GM12878 (cell line): ENCODE results near the gene EPM2AIP1. TPM values are rescaled to one million over a fixed set of nuclear protein-coding genes. Genes with fewer than 3 reads are reported as not detected.

Experiments
- ATAC-seq: fragments of 200-7000 bp; cut with Tn5 transposase; 3 replicates; pipeline ENCODE4 v1.9.1; 2020; ENCODE audit warnings: mild to moderate bottlenecking, moderate library complexity
- BruUV-seq: library from RNA; stranded (reverse); fragments of 400-500 nt; replicated peaks from 2 replicates; lab custom pipeline; 2021; lab: Mats Ljungman, UMichigan
- CTCF ChIA-PET: fragments of 300-600 bp; sonication (Branson Sonifier 250); formaldehyde crosslinking; extraction: SDS; loops from one replicate; lab custom pipeline; 2021; ENCODE audit warnings: inconsistent platforms; lab: Yijun Ruan, JAX
- POLR2A ChIA-PET: fragments of 350-600 bp; formaldehyde crosslinking; extraction: SDS; loops from one replicate; lab custom pipeline; 2021; ENCODE audit warnings: inconsistent platforms; lab: Charles Lee
- RAD21 ChIA-PET: fragments of 300-600 bp; sonication (Branson Sonifier 250); formaldehyde crosslinking; loops from one replicate; lab custom pipeline; 2023; ENCODE audit warnings: antibody characterized with exemption; ENCODE audit not compliant: unreplicated experiment; lab: Charles Lee
- SMC1A ChIA-PET: fragments of 300-600 bp; sonication (Branson Sonifier 250); formaldehyde crosslinking; loops from one replicate; lab custom pipeline; 2023; ENCODE audit not compliant: unreplicated experiment, uncharacterized antibody; lab: Charles Lee
- DNase-seq: peaks from one replicate; pipeline ENCODE4 v3.0.0-alpha.2; 2011; ENCODE audit warnings: low read depth, low spot score
- FAIRE-seq: peaks from 3 replicates; lab custom pipeline; 2011; peaks lifted over from hg19 to GRCh38; lab: Jason Lieb, UNC
- H2AFZ ChIP-seq: 2 replicates; pipeline ENCODE4 v1.6.0; 2011; ENCODE audit warnings: low read depth, low read length, control low read depth; ENCODE audit not compliant: control insufficient read depth
- H3K27ac ChIP-seq: 2 replicates; pipeline ENCODE4 v1.5.1; 2011; ENCODE audit warnings: control low read depth; ENCODE audit not compliant: control insufficient read depth, insufficient read depth
- H3K27me3 ChIP-seq, 2 experiments: replicated peaks in 1 of 2; 2 replicates each; pipeline versions ENCODE4 v1.6.0 to v1.6.1; 2011; ENCODE audit warnings: low read length in 1 of 2; ENCODE audit not compliant: control insufficient read depth in 2 of 2, insufficient read depth in 2 of 2
- H3K36me3 ChIP-seq, 2 experiments: 2 replicates each; pipeline ENCODE4 v1.5.1; 2011; ENCODE audit warnings: low read length in 1 of 2; ENCODE audit not compliant: control insufficient read depth in 2 of 2, insufficient read depth in 2 of 2
- H3K4me1 ChIP-seq: 2 replicates; pipeline ENCODE4 v1.6.1; 2011; ENCODE audit warnings: mild to moderate bottlenecking, low read length, moderate library complexity, mixed read lengths; ENCODE audit not compliant: control insufficient read depth, insufficient read depth
- H3K4me2 ChIP-seq: 2 replicates; pipeline ENCODE4 v1.6.0; 2011; ENCODE audit warnings: control low read depth; ENCODE audit not compliant: control insufficient read depth, insufficient read depth
- H3K4me3 ChIP-seq: fragments of 200-600 bp; sonication (generic); 2 replicates; pipeline ENCODE4 v1.5.1; 2016
- H3K79me2 ChIP-seq: 2 replicates; pipeline ENCODE4 v1.6.0; 2011; ENCODE audit warnings: low read length; ENCODE audit not compliant: control insufficient read depth, insufficient read depth
- H3K9ac ChIP-seq: 2 replicates; pipeline ENCODE4 v1.8.0; 2011; ENCODE audit warnings: low read length, control low read depth, mixed read lengths; ENCODE audit not compliant: control insufficient read depth, insufficient read depth
- H3K9me3 ChIP-seq: replicated peaks from 3 replicates; pipeline ENCODE4 v1.5.1; 2011; ENCODE audit warnings: mild to moderate bottlenecking, low read length; ENCODE audit not compliant: control insufficient read depth, insufficient read depth
- H4K20me1 ChIP-seq: 2 replicates; pipeline ENCODE4 v1.6.0; 2011; ENCODE audit not compliant: control insufficient read depth, insufficient read depth
- ATF2 ChIP-seq: IDR thresholded peaks from 2 replicates; pipeline ENCODE4 v1.6.1; 2012; ENCODE audit warnings: low read length, inconsistent platforms
- BCL11A ChIP-seq: IDR thresholded peaks from 2 replicates; pipeline ENCODE4 v1.6.1; 2011; ENCODE audit warnings: low read depth, low read length
- HDAC2 ChIP-seq: fragments of 200-600 bp; sonication (generic); IDR thresholded peaks from 2 replicates; pipeline ENCODE4 v1.6.1; 2017
- LARP7 ChIP-seq: fragments of 450-650 bp; IDR thresholded peaks from 2 replicates; pipeline ENCODE4 v1.6.1; 2017; ENCODE audit warnings: mild to moderate bottlenecking
- RFX5 ChIP-seq: IDR thresholded peaks from 2 replicates; pipeline ENCODE4 v1.6.1; 2011; ENCODE audit warnings: low read depth, low read length, improper control_type of control experiment
- SMARCA5 ChIP-seq: fragments of 450-650 bp; IDR thresholded peaks from 2 replicates; pipeline ENCODE4 v1.6.1; 2017; ENCODE audit warnings: mild to moderate bottlenecking
- TARDBP ChIP-seq: IDR thresholded peaks from 2 replicates; pipeline ENCODE4 v1.6.1; 2016; ENCODE audit warnings: borderline replicate concordance
- ZNF274 ChIP-seq: IDR thresholded peaks from one replicate; pipeline ENCODE4 v1.8.0; 2011; ENCODE audit not compliant: insufficient read length, insufficient read depth
- ZSCAN29 ChIP-seq: fragments of 450-650 bp; IDR thresholded peaks from 2 replicates; pipeline ENCODE4 v1.6.1; 2017; ENCODE audit warnings: mild to moderate bottlenecking, moderate library complexity
- WGBS: methylation state at CpG from one replicate; pipeline ENCODE4 v1.1.6; 2016; ENCODE audit warnings: low lambda C conversion rate; ENCODE audit not compliant: insufficient replicate concordance, insufficient coverage; ENCODE audit errors: missing lambda C conversion rate; 5-methylcytosine and 5-hydroxymethylcytosine counted together
- in situ Hi-C: fragments of 300-500 bp; cut with MboI; formaldehyde crosslinking; loops from 9 replicates; pipeline ENCODE4 v1.14.3; 2018; ENCODE audit warnings: mixed read lengths
- intact Hi-C: fragments of 100-400 bp; cut with micrococcal nuclease; formaldehyde crosslinking; loops from one replicate; pipeline ENCODE4 v1.14.2; 2022; ENCODE audit not compliant: unreplicated experiment
- polyA plus RNA-seq, 11 experiments: library from polyadenylated mRNA; depleted of rRNA in 4 of 11; unstranded in 6 of 11; stranded (reverse) in 5 of 11; fragments of >200 nt; fragmentation: Nextera tagmentation in 4 of 11; fragmentation: Illumina TruSeq in 1 of 11; extraction: Ambion mirVana in 4 of 11; extraction: Trizol in 1 of 11; gene quantifications; 1 replicate in 1 of 11; 2 replicates in 10 of 11; pipeline versions ENCODE4 v1.2.1 to v1.2.3, GENCODE V29; 2011 to 2016; ENCODE audit warnings: inconsistent platforms in 2 of 11, missing spikeins in 2 of 11, low read depth in 1 of 11
- total RNA-seq, 4 experiments: library from RNA; depleted of rRNA in 3 of 4; stranded (reverse); fragments of >200 nt in 3 of 4; fragmentation: Illumina TruSeq in 1 of 4; extraction: Trizol in 1 of 4; gene quantifications; 2 replicates each; pipeline versions ENCODE4 v1.2.1 to v1.2.3, GENCODE V29; 2013 to 2021
- TF ChIP-seq, protein P1 (sequence below): fragments of 450-650 bp; IDR thresholded peaks from 2 replicates; pipeline ENCODE4 v1.6.1; 2017; ENCODE audit warnings: mild to moderate bottlenecking, moderate library complexity
- TF ChIP-seq, protein P2 (sequence below): fragments of 450-650 bp; IDR thresholded peaks from 2 replicates; pipeline ENCODE4 v1.6.1; 2017; ENCODE audit warnings: mild to moderate bottlenecking, low read depth, inconsistent platforms; ENCODE audit not compliant: poor library complexity, severe bottlenecking

Gene EPM2AIP1
- total and polyA plus RNA-seq, 10 of the 15 experiments (the other 5 are each of a cell fraction or from before 2014, with no cell fraction given): 5.5 to 31.9 (median 21.8) TPM

DNA sequence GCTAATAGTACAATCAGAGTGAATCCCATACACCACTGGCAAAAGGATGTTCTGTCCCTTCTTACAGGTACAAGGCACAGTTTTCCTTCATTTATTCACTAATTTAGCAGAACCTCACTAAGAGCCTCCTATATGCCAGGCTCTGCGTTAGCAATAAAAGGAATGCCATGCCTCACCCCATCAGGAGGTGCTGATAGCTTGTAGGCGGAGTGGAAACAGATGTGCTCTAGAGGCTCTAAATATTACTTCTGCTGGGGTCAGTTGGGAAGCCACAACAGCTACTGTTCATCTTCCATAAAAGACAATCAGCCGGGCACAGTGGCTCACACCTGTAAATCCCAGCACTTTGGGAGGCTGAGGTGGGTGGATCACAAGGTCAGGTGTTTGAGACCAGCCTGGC lies 24.8 kb upstream of the EPM2AIP1 start:
- H3K9me3 ChIP-seq: no peaks in the 10 kb centered on the region
- H3K27ac ChIP-seq: no peak overlapping the region
- WGBS: 95% methylated on average over 3 of the region's 3 CpGs
- ChIA-PET SMC1A (no interaction called here), CTCF (no interaction called here), POLR2A (interaction anchor here (0.6 kb wide), 1 partner anchor 12 kb away, joined by 4 read pairs; no protein-coding TSS in a partner anchor), RAD21 (no interaction called here)
- no peaks in the 10 kb centered on the region for H4K20me1 ChIP-seq
- H3K36me3 ChIP-seq: peaks cover 25 to 45% of the 10 kb centered on the region in 2 experiments
- intact Hi-C loops: no loop called here
- TF ChIP-seq, protein P1, sequence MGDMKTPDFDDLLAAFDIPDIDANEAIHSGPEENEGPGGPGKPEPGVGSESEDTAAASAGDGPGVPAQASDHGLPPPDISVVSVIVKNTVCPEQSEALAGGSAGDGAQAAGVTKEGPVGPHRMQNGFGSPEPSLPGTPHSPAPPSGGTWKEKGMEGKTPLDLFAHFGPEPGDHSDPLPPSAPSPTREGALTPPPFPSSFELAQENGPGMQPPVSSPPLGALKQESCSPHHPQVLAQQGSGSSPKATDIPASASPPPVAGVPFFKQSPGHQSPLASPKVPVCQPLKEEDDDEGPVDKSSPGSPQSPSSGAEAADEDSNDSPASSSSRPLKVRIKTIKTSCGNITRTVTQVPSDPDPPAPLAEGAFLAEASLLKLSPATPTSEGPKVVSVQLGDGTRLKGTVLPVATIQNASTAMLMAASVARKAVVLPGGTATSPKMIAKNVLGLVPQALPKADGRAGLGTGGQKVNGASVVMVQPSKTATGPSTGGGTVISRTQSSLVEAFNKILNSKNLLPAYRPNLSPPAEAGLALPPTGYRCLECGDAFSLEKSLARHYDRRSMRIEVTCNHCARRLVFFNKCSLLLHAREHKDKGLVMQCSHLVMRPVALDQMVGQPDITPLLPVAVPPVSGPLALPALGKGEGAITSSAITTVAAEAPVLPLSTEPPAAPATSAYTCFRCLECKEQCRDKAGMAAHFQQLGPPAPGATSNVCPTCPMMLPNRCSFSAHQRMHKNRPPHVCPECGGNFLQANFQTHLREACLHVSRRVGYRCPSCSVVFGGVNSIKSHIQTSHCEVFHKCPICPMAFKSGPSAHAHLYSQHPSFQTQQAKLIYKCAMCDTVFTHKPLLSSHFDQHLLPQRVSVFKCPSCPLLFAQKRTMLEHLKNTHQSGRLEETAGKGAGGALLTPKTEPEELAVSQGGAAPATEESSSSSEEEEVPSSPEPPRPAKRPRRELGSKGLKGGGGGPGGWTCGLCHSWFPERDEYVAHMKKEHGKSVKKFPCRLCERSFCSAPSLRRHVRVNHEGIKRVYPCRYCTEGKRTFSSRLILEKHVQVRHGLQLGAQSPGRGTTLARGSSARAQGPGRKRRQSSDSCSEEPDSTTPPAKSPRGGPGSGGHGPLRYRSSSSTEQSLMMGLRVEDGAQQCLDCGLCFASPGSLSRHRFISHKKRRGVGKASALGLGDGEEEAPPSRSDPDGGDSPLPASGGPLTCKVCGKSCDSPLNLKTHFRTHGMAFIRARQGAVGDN: no peak
- no peak for TF ChIP-seq ZSCAN29
- TF ChIP-seq RFX5: no peak
- ATAC-seq: no peak
- H3K27me3 ChIP-seq: no peaks in the 10 kb centered on the region
- no peaks in the 10 kb centered on the region for H3K79me2 ChIP-seq
- H3K4me3 ChIP-seq: no peak overlapping the region
- no peak for FAIRE-seq
- H2AFZ ChIP-seq: no peak overlapping the region
- no peak for DNase-seq
- no peaks in the 10 kb centered on the region for H3K4me1 ChIP-seq
- BruUV-seq: no TSS peak
- no peak overlapping the region for H3K9ac ChIP-seq
- H3K4me2 ChIP-seq: no peak overlapping the region
- in situ Hi-C loops: no loop called here

GRCh38 chr3:37016903-37017302 lies 24.0 kb upstream of the EPM2AIP1 start:
- Histone ChIP-seq H3K27me3 (no peaks in the 10 kb centered on the region), H2AFZ (no peak overlapping the region), H3K4me1 (no peaks in the 10 kb centered on the region), H4K20me1 (no peaks in the 10 kb centered on the region), H3K36me3 (peaks cover 23 to 53% of the 10 kb centered on the region in 2 experiments), H3K9ac (no peak overlapping the region), H3K4me2 (no peak overlapping the region), H3K79me2 (no peaks in the 10 kb centered on the region), H3K27ac (no peak overlapping the region), H3K4me3 (no peak overlapping the region), H3K9me3 (no peaks in the 10 kb centered on the region)
- RAD21 ChIA-PET: no interaction called here
- POLR2A ChIA-PET: no interaction called here
- WGBS: over 99% methylated on average over 8 of the region's 8 CpGs
- no peak for FAIRE-seq
- ATAC-seq: no peak
- DNase-seq: no peak
- intact Hi-C loops (no loop called here), in situ Hi-C loops (no loop called here)
- SMC1A ChIA-PET: no interaction called here
- CTCF ChIA-PET: no interaction called here
- no TSS peak for BruUV-seq
- TF ChIP-seq RFX5 (no peak), LARP7 (no peak), ZNF274 (no peak), BCL11A (no peak), HDAC2 (no peak), SMARCA5 (no peak), ATF2 (no peak), TARDBP (no peak)
- TF ChIP-seq, protein P2, sequence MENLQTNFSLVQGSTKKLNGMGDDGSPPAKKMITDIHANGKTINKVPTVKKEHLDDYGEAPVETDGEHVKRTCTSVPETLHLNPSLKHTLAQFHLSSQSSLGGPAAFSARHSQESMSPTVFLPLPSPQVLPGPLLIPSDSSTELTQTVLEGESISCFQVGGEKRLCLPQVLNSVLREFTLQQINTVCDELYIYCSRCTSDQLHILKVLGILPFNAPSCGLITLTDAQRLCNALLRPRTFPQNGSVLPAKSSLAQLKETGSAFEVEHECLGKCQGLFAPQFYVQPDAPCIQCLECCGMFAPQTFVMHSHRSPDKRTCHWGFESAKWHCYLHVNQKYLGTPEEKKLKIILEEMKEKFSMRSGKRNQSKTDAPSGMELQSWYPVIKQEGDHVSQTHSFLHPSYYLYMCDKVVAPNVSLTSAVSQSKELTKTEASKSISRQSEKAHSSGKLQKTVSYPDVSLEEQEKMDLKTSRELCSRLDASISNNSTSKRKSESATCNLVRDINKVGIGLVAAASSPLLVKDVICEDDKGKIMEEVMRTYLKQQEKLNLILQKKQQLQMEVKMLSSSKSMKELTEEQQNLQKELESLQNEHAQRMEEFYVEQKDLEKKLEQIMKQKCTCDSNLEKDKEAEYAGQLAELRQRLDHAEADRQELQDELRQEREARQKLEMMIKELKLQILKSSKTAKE: no peak
